ENCODE data around the gene RAPGEF4. TPM values are rescaled to one million over a fixed set of nuclear protein-coding genes. Genes with fewer than 3 reads are reported as not detected.
"Not testable (repeated sequence)": the region's sequence is repeated elsewhere in the genome, so short reads cannot be mapped to it uniquely, and the experiment has no call there.

RAPGEF4 gene
- total RNA-seq, 1 donor from 2014 or later = 8.7 TPM

DNA sequence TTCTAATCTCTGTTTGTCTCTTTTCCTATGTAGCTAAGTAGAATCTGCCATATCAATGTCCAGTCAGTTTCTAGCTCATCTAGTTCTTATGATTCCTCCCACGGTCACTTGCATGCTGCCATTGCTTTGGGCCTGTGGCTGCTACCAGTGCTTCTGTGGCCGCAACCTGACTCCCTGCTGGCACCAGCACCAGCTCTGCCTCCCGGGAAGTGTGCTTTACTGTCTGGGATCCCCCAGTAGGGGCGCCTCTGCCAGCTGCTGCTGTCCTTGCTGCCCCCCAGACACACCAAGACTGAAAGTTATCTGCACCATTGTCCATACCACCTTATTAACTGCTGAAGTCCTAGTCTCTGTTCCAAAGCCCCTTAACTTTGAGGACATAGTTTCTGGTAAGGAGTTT, 56.3 kb downstream of the RAPGEF4 start:
- no peak overlapping the region for H3K27ac Mint-ChIP-seq (ENCODE audit: unreplicated experiment)
- DNase-seq = no peak
- H3K4me1 Mint-ChIP-seq (ENCODE audit: low read depth, unreplicated experiment) = no peaks in the 10 kb centered on the region
- no peaks in the 10 kb centered on the region for H3K27me3 Mint-ChIP-seq (ENCODE audit: unreplicated experiment)
- TF ChIP-seq, protein P1, sequence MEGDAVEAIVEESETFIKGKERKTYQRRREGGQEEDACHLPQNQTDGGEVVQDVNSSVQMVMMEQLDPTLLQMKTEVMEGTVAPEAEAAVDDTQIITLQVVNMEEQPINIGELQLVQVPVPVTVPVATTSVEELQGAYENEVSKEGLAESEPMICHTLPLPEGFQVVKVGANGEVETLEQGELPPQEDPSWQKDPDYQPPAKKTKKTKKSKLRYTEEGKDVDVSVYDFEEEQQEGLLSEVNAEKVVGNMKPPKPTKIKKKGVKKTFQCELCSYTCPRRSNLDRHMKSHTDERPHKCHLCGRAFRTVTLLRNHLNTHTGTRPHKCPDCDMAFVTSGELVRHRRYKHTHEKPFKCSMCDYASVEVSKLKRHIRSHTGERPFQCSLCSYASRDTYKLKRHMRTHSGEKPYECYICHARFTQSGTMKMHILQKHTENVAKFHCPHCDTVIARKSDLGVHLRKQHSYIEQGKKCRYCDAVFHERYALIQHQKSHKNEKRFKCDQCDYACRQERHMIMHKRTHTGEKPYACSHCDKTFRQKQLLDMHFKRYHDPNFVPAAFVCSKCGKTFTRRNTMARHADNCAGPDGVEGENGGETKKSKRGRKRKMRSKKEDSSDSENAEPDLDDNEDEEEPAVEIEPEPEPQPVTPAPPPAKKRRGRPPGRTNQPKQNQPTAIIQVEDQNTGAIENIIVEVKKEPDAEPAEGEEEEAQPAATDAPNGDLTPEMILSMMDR (IDR thresholded peaks at IDR 0.05; ENCODE audit: partially characterized antibody, unreplicated experiment) = no peak
- no peaks in the 10 kb centered on the region for H3K36me3 Mint-ChIP-seq (ENCODE audit: unreplicated experiment)
- H3K9me3 Mint-ChIP-seq (ENCODE audit: unreplicated experiment) = peaks cover 2% of the 10 kb centered on the region
- no peak overlapping the region for H3K4me3 Mint-ChIP-seq (ENCODE audit: unreplicated experiment)

DNA sequence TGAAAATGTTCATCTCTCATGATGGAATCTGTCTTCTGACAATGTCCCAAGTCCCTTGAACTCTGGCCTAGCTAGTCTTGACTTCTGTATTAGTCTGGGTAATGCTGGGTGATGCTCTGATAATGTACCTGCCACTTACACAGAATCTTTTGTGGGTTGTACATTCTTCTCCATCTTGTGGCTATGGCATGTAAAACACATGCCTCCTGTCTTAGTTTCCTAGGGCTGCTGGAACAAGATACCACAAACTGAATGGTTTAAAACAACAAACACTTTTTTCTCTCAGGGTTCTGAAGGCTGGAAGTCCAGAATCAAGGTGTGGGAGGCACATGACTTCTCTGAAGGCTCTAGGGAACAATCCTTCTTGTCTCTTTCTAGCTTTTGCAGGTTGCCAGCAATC, 57.1 kb downstream of the RAPGEF4 start:
- no peaks in the 10 kb centered on the region for H3K27me3 Mint-ChIP-seq (ENCODE audit: unreplicated experiment)
- no peak overlapping the region for H3K4me3 Mint-ChIP-seq (ENCODE audit: unreplicated experiment)

DNA sequence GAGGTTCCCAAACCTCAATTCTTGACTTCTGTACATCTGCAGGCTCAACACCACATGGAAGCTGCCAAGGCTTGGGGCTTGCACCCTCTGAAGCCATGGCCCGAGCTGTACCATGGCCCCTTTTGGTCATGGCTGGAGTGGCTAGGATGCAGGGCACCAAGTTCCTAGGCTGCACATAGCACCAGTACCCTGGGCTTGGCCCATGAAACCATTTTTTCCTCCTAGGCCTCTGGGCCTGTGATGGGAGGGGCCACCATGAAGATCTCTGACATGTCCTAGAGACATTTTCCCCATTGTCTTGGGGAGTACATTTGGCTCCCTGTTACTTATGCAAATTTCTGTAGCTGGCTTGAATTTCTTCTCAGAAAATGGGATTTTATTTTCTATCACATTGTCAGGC, 67.7 kb downstream of the RAPGEF4 start:
- not testable (repeated sequence) for H3K4me1 Mint-ChIP-seq (ENCODE audit: low read depth, unreplicated experiment); H3K4me3 Mint-ChIP-seq (ENCODE audit: unreplicated experiment); DNase-seq; H3K27me3 Mint-ChIP-seq (ENCODE audit: unreplicated experiment); H3K27ac Mint-ChIP-seq (ENCODE audit: unreplicated experiment)
- Mint-ChIP-seq H3K36me3 (ENCODE audit: unreplicated experiment) (peaks cover 34% of the 10 kb centered on the region), H3K9me3 (ENCODE audit: unreplicated experiment) (peaks cover 12% of the 10 kb centered on the region)

More for the DNA sequence above, 57.1 kb downstream of the RAPGEF4 start:
- TF ChIP-seq, protein P1 (IDR thresholded peaks at IDR 0.05; ENCODE audit: partially characterized antibody, unreplicated experiment) = no peak
- no peak for DNase-seq
- Mint-ChIP-seq H3K9me3 (ENCODE audit: unreplicated experiment) (peaks cover 2% of the 10 kb centered on the region), H3K27ac (ENCODE audit: unreplicated experiment) (no peak overlapping the region), H3K4me1 (ENCODE audit: low read depth, unreplicated experiment) (no peaks in the 10 kb centered on the region), H3K36me3 (ENCODE audit: unreplicated experiment) (no peaks in the 10 kb centered on the region)

DNA sequence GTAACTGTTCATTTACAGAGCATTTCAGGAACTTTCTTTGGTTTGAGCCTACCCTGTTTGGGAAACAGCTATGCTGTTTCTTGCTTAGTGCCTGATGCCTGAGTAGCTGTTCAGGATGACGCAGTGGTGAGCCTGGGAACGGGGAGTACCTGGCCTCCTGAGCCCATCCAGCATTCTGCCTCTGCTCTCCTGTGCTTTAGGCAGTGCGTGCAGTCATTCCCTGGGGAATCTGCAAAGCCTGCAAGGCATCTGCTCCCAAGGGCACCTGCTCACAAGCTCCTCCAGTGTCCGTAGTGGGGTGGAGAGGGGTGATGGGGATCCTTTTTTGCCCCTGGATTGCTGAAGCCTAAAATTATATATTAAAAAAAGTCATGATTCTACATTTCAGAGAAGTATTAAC, 68.8 kb downstream of the RAPGEF4 start:
- TF ChIP-seq, protein P1 (IDR thresholded peaks at IDR 0.05; ENCODE audit: partially characterized antibody, unreplicated experiment) = no peak
- H3K9me3 Mint-ChIP-seq (ENCODE audit: unreplicated experiment) = peaks cover 11% of the 10 kb centered on the region
- H3K36me3 Mint-ChIP-seq (ENCODE audit: unreplicated experiment) = peaks cover 34% of the 10 kb centered on the region
- no peak overlapping the region for H3K27ac Mint-ChIP-seq (ENCODE audit: unreplicated experiment)
- H3K4me3 Mint-ChIP-seq (ENCODE audit: unreplicated experiment) = no peak overlapping the region
- peaks cover 4% of the 10 kb centered on the region for H3K4me1 Mint-ChIP-seq (ENCODE audit: low read depth, unreplicated experiment)
- peaks cover 5% of the 10 kb centered on the region for H3K27me3 Mint-ChIP-seq (ENCODE audit: unreplicated experiment)
- DNase-seq = no peak

DNA sequence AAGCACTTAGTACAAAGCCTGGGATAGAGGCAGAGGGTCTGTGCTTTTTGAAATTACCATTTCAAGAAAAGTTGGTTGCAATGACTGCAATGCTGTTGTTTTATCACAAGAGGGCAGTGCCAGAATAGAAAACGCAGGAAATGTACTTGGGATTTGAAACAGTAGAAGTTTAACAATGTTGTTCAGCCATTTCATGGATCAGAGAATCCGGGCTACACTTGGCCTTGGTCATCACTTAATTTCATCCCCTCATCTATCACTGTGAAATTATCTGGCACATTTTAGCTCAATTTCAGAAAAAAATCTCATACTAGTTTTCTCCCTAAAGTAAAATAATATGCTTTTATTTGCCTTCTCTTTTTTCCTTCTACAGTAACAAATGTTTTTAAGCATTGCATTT, 70.8 kb downstream of the RAPGEF4 start:
- Mint-ChIP-seq H3K4me3 (ENCODE audit: unreplicated experiment) (no peak overlapping the region), H3K9me3 (ENCODE audit: unreplicated experiment) (peaks cover 10% of the 10 kb centered on the region), H3K36me3 (ENCODE audit: unreplicated experiment) (peaks cover 22% of the 10 kb centered on the region), H3K27me3 (ENCODE audit: unreplicated experiment) (no peaks in the 10 kb centered on the region), H3K27ac (ENCODE audit: unreplicated experiment) (no peak overlapping the region), H3K4me1 (ENCODE audit: low read depth, unreplicated experiment) (peaks cover 4% of the 10 kb centered on the region)
- TF ChIP-seq, protein P1 (IDR thresholded peaks at IDR 0.05; ENCODE audit: partially characterized antibody, unreplicated experiment) = peak; percentile 84
- no peak for DNase-seq

Data from glutamatergic neuron (in vitro differentiated cells).